ENCODE measurements around the gene HIC1. TPM values are rescaled to one million over a fixed set of nuclear protein-coding genes. Genes with fewer than 3 reads are reported as not detected.
"Not testable (repeated sequence)": the region's sequence is repeated elsewhere in the genome, so short reads cannot be mapped to it uniquely, and the experiment has no call there.

Gene HIC1
- 8.3 TPM for polyA plus RNA-seq (2012; ENCODE audit: missing spikeins)

DNA sequence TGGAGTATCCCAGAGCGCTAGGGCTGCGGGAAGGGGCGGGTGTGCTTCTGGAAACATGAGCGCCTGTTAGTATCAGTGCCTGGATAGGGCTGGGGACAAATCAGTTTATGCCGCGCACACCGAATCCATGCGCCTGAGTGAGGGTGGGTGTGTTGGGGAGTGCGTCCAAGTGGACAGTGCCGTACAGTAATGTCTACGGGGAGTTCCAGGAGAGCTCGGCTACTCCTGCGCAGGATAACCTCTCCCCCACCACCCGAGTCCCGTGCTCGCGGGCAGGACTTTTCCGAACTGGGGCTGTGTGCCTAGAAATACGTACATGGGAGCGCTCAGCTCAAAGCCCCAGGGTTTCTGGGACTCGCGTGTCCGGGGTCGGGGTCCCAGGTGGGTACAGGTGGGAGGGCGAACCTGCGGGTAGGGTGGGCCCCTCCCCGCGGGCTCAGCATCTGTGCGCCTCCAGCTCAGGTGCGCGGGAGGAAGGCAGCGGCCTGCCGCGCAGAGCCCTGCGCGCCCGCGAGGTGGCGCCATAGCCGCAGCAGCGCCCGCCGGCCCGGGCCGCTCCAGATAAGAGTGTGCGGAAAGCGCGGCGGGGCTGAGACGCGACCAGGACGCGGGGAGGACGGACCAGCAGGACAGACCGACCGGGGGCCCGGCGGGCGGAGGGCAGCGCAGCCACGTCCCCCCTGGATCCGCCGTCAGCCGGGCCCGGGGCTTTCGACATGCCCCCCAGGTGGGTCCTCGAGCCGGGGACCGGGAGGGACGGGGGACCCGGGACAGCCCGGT, at the start of gene HIC1:
HIC1 (plus strand) TSS at position 592 of the 780 bp plus-strand sequence. CDS start 1,588 bp downstream, outside the sequence.
- TF ChIP-seq TAF1 (IDR thresholded peaks at IDR 0.05; ENCODE audit: borderline replicate concordance, low read depth, low read length) (peak; percentile 58; the same call in 1 of the 2 replicates), POLR2AphosphoS5 (IDR thresholded peaks at IDR 0.05; ENCODE audit: low read depth, low read length) (peak; percentile 70), POLR2A (IDR thresholded peaks at IDR 0.05; ENCODE audit: low read depth, low read length) (peak; percentile 89)
- peak; percentile 80 for DNase-seq (ENCODE audit: insufficient read length)
- peak; percentile 98 for FAIRE-seq

DNA sequence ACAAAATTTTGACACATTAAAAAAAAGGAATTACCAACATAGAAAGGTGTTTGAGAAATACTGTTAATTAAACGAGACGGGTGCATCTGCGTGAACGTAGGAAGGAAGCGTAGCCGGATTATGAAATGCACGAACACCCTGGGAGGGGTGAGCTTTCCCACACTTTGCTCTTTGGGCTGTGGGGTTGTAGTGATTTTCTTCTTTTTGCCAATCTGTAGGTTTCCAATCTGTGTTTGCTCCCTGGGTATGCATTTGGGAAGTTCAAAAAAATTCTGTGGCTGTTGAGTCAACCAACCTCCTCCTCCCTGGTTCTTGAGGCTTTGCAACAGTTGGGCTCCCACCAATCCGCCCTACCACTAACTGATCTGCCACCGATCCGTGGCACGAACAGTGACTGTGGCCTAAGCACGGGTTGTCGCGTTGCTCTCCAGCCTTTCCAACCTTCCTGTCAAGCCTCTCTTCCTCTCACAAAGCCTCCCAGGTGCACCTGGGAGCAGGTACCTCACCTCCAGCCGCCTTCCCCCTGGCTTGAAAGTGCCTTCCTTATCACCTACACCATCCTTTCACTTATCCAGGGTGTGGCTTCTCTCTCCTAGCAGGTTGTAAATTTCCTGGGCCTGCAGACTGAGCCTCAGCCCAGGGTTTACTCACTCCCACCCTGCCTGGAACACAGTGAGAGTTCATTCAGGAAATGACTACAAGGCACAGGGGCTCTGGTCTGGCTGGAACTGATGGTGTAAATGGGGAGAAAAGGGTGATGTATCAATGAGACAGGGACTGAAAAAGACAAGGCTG, 46.4 kb upstream of the HIC1 start:
- FAIRE-seq: no peak
- no peak for DNase-seq (ENCODE audit: insufficient read length)
- TF ChIP-seq TAF1 (IDR thresholded peaks at IDR 0.05; ENCODE audit: borderline replicate concordance, low read depth, low read length) (no peak), POLR2A (IDR thresholded peaks at IDR 0.05; ENCODE audit: low read depth, low read length) (no peak)

DNA sequence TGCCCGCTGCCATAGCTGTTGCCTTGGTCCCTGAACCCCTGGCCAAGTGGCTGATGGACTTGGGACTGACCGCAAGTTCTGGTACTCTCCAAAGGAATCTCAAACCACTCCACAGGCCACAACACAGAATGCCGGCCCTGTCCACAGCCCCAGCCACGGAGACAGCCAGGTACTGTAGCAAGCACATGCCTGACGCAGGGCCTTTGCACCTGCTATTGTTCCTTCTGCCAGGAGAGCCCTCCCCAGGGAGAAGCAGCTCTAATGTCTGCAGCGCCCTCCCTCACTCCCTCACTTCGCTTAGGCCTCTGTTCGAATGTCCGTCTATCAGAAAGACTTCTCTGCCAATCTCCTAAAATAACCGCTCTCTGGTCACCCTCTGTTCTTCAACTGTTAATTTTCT, 45.2 kb upstream of the HIC1 start:
- FAIRE-seq (no peak), DNase-seq (ENCODE audit: insufficient read length) (no peak)
- no peak for TF ChIP-seq TAF1 (IDR thresholded peaks at IDR 0.05; ENCODE audit: borderline replicate concordance, low read depth, low read length)
- TF ChIP-seq POLR2A (IDR thresholded peaks at IDR 0.05; ENCODE audit: low read depth, low read length): no peak
- TF ChIP-seq POLR2AphosphoS5 (IDR thresholded peaks at IDR 0.05; ENCODE audit: low read depth, low read length): no peak

GRCh38 chr17:2011411-2012371, 43.2 kb upstream of the HIC1 start:
- TF ChIP-seq POLR2AphosphoS5 (IDR thresholded peaks at IDR 0.05; ENCODE audit: low read depth, low read length) (no peak), POLR2A (IDR thresholded peaks at IDR 0.05; ENCODE audit: low read depth, low read length) (no peak), TAF1 (IDR thresholded peaks at IDR 0.05; ENCODE audit: borderline replicate concordance, low read depth, low read length) (no peak)
- DNase-seq (ENCODE audit: insufficient read length) (no peak), FAIRE-seq (no peak)

DNA sequence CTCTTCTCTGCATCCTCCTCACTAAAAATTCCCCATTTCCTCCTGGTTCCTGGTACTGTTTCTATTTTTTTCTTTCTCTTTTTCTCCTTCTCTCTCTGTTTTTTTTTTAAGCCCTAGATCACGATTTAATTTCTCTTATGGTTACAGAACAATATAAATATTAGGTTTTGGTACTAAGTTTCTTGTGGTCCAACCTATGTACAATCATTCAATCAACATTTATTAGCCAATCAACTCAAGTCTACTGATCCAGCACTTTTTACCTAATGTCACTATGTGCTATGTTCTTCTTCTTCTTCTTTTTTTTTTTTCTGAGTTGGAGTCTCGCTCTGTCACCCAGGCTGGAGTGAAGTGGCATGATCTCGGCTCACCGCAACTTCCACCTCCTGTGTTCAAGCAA, 42.4 kb upstream of the HIC1 start:
- no peak for TF ChIP-seq POLR2AphosphoS5 (IDR thresholded peaks at IDR 0.05; ENCODE audit: low read depth, low read length)
- TF ChIP-seq TAF1 (IDR thresholded peaks at IDR 0.05; ENCODE audit: borderline replicate concordance, low read depth, low read length): no peak
- TF ChIP-seq POLR2A (IDR thresholded peaks at IDR 0.05; ENCODE audit: low read depth, low read length): no peak
- no peak for DNase-seq (ENCODE audit: insufficient read length)
- FAIRE-seq: no peak

DNA sequence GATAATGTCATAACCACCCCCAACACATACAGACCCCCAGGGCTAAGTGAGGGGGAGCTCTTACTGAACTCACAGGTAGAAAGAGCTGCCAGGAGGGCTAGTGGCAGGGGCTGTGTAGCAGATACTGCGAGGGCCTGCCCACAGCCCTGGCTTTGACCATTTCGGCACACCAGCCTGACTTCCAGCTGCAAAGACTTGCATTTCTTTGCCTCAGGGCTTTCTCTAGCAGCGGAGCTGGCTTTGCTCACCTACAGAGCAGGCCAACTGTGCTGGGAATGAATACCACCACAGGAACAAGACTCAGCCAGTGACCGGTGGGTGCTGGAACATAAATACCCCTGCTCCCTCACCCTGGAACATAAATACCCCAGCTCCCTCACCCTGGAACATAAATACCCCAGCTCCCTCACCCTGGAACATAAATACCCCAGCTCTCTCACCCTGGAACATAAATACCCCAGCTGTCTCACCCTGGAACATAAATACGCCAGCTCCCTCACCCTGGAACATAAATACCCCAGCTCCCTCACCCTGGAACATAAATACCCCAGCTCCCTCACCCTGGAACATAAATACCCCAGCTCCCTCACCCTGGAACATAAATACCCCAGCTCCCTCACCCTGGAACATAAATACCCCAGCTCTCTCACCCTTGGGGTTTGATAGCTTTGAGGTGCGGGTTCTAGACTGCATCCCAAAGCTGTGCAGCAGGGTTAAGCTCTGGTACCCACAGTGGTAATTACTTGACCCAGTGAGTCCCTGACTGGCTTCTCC, 41.5 kb upstream of the HIC1 start:
- not testable (repeated sequence) for FAIRE-seq; DNase-seq (ENCODE audit: insufficient read length)

GRCh38 chr17:2013994-2014317, 40.9 kb upstream of the HIC1 start:
- TF ChIP-seq POLR2AphosphoS5 (IDR thresholded peaks at IDR 0.05; ENCODE audit: low read depth, low read length): no peak
- TF ChIP-seq TAF1 (IDR thresholded peaks at IDR 0.05; ENCODE audit: borderline replicate concordance, low read depth, low read length): no peak
- no peak for TF ChIP-seq POLR2A (IDR thresholded peaks at IDR 0.05; ENCODE audit: low read depth, low read length)
- FAIRE-seq (no peak), DNase-seq (ENCODE audit: insufficient read length) (no peak)

- no peak for DNase-seq (ENCODE audit: insufficient read length)
- no peak for TF ChIP-seq TAF1 (IDR thresholded peaks at IDR 0.05; ENCODE audit: borderline replicate concordance, low read depth, low read length)
- TF ChIP-seq POLR2A (IDR thresholded peaks at IDR 0.05; ENCODE audit: low read depth, low read length): no peak
- TF ChIP-seq POLR2AphosphoS5 (IDR thresholded peaks at IDR 0.05; ENCODE audit: low read depth, low read length): no peak
- FAIRE-seq: no peak
These were observed 39.6 kb upstream of the HIC1 start for GRCh38 chr17:2015314-2015713.

GRCh38 chr17:2016494-2016893, 38.4 kb upstream of the HIC1 start:
- no peak for DNase-seq (ENCODE audit: insufficient read length)
- TF ChIP-seq POLR2A (IDR thresholded peaks at IDR 0.05; ENCODE audit: low read depth, low read length) (no peak), POLR2AphosphoS5 (IDR thresholded peaks at IDR 0.05; ENCODE audit: low read depth, low read length) (no peak), TAF1 (IDR thresholded peaks at IDR 0.05; ENCODE audit: borderline replicate concordance, low read depth, low read length) (no peak)
- FAIRE-seq: no peak

GRCh38 chr17:2017274-2017941, 37.5 kb upstream of the HIC1 start:
- DNase-seq (ENCODE audit: insufficient read length) (no peak), FAIRE-seq (no peak)
- TF ChIP-seq TAF1 (IDR thresholded peaks at IDR 0.05; ENCODE audit: borderline replicate concordance, low read depth, low read length): no peak
- no peak for TF ChIP-seq POLR2A (IDR thresholded peaks at IDR 0.05; ENCODE audit: low read depth, low read length)
- TF ChIP-seq POLR2AphosphoS5 (IDR thresholded peaks at IDR 0.05; ENCODE audit: low read depth, low read length): no peak

All from GM12892 (cell line).